Neuronal stem cell (in vitro differentiated cells): ENCODE measurements around the gene NAP1L4.

Source experiments
- DNase-seq: peaks from one replicate; pipeline ENCODE4 v3.0.0-alpha.2; 2013; ENCODE audit warnings: low spot score
- H2AFZ ChIP-seq: one replicate; pipeline ENCODE4 v1.6.1; 2013; ENCODE audit warnings: mild to moderate bottlenecking, low read length, inconsistent platforms
- H2AK5ac ChIP-seq: 2 replicates; pipeline ENCODE4 v1.6.1; 2013; ENCODE audit warnings: low read depth, mild to moderate bottlenecking, inconsistent platforms, low read length, moderate library complexity, mixed read lengths
- H2BK120ac ChIP-seq: 2 replicates; pipeline ENCODE4 v1.6.1; 2013; ENCODE audit warnings: low read depth, mild to moderate bottlenecking, inconsistent platforms, low read length, moderate library complexity, mixed read lengths
- H2BK12ac ChIP-seq: one replicate; pipeline ENCODE4 v1.6.1; 2013; ENCODE audit warnings: low read length, inconsistent platforms
- H2BK15ac ChIP-seq: 2 replicates; pipeline ENCODE4 v1.6.1; 2013; ENCODE audit warnings: mild to moderate bottlenecking, low read length, inconsistent platforms, mixed read lengths
- H2BK5ac ChIP-seq: one replicate; pipeline ENCODE4 v1.6.1; 2013; ENCODE audit warnings: inconsistent platforms, mild to moderate bottlenecking, low read length, moderate library complexity
- H3K14ac ChIP-seq: one replicate; pipeline ENCODE4 v1.6.1; 2013; ENCODE audit warnings: low read length, inconsistent platforms
- H3K18ac ChIP-seq: 2 replicates; pipeline ENCODE4 v1.6.1; 2013; ENCODE audit warnings: low read length, inconsistent platforms
- H3K23ac ChIP-seq: 2 replicates; pipeline ENCODE4 v1.6.1; 2013; ENCODE audit warnings: low read depth, mild to moderate bottlenecking, mixed read lengths, low read length, inconsistent platforms; ENCODE audit not compliant: poor library complexity
- H3K27ac ChIP-seq: replicated peaks from 3 replicates; pipeline ENCODE4 v1.5.1; 2013; ENCODE audit warnings: low read length, inconsistent platforms
- H3K27me3 ChIP-seq, 3 experiments: 2 replicates each; pipeline ENCODE4 v1.6.1; 2013; ENCODE audit warnings: low read length in 3 of 3, mild to moderate bottlenecking in 2 of 3, inconsistent platforms in 1 of 3, low read depth in 1 of 3, mixed read lengths in 1 of 3, moderate library complexity in 1 of 3; ENCODE audit not compliant: control insufficient read depth in 3 of 3, insufficient read depth in 3 of 3
- H3K36me3 ChIP-seq, 2 donors: replicated peaks in 1 of 2; 2 replicates each; pipeline ENCODE4 v1.6.1; 2013; ENCODE audit warnings: low read length in 2 of 2; ENCODE audit not compliant: control insufficient read depth in 2 of 2, insufficient read depth in 2 of 2
- H3K4ac ChIP-seq: 2 replicates; pipeline ENCODE4 v1.6.1; 2013; ENCODE audit warnings: inconsistent platforms, mild to moderate bottlenecking, low read length, moderate library complexity
- H3K4me1 ChIP-seq, 2 donors: 1 replicate in 1 of 2; 2 replicates in 1 of 2; pipeline ENCODE4 v1.6.1; 2013; ENCODE audit warnings: low read length in 2 of 2, low read depth in 1 of 2; ENCODE audit not compliant: control insufficient read depth in 2 of 2, insufficient read depth in 1 of 2
- H3K4me2 ChIP-seq: one replicate; pipeline ENCODE4 v1.6.1; 2013; ENCODE audit warnings: mild to moderate bottlenecking, low read length, inconsistent platforms; ENCODE audit not compliant: insufficient read depth, poor library complexity, severe bottlenecking
- H3K4me3 ChIP-seq, 2 donors: 2 replicates each; pipeline ENCODE4 v1.5.1; 2013; ENCODE audit warnings: low read length in 2 of 2, mild to moderate bottlenecking in 2 of 2, inconsistent platforms in 1 of 2, moderate library complexity in 1 of 2
- H3K79me1 ChIP-seq: one replicate; pipeline ENCODE4 v1.6.1; 2013; ENCODE audit warnings: low read depth, mild to moderate bottlenecking, inconsistent platforms, low read length, moderate library complexity
- H3K9ac ChIP-seq: one replicate; pipeline ENCODE4 v1.6.1; 2013; ENCODE audit warnings: mild to moderate bottlenecking, low read depth, low read length, inconsistent platforms; ENCODE audit not compliant: poor library complexity
- H3K9me3 ChIP-seq, 2 donors: replicated peaks in 1 of 2; 2 replicates each; pipeline versions ENCODE3 to v1.6.1; 2013; ENCODE audit warnings: low read length in 2 of 2, mild to moderate bottlenecking in 2 of 2, inconsistent platforms in 1 of 2, low read depth in 1 of 2, mixed read lengths in 1 of 2, moderate library complexity in 1 of 2; ENCODE audit not compliant: control insufficient read depth in 2 of 2, insufficient read depth in 1 of 2
- H4K8ac ChIP-seq: one replicate; pipeline ENCODE4 v1.6.1; 2013; ENCODE audit warnings: low read depth, mild to moderate bottlenecking, inconsistent platforms, low read length, moderate library complexity
- H4K91ac ChIP-seq: one replicate; pipeline ENCODE4 v1.6.1; 2013; ENCODE audit warnings: low read length, low read depth, mild to moderate bottlenecking, inconsistent platforms; ENCODE audit not compliant: poor library complexity
- WGBS, 2 donors: extraction: QIAGEN DNeasy Blood & Tissue Kit; methylation state at CpG; one replicate each; pipeline ENCODE4 v1.1.7; 2013; ENCODE audit warnings: missing lambda C conversion rate in 2 of 2, mixed read lengths in 1 of 2; ENCODE audit not compliant: insufficient read length in 2 of 2, insufficient replicate concordance in 1 of 2; ENCODE audit errors: extremely low coverage in 2 of 2; 5-methylcytosine and 5-hydroxymethylcytosine counted together

The NAP1L4 gene

GRCh38 chr11:2929950-2930703 lies 62.0 kb downstream of the NAP1L4 start:
- H2BK12ac ChIP-seq = no peak overlapping the region
- peak; percentile 18 for DNase-seq
- no peak overlapping the region for H4K8ac ChIP-seq
- H3K4ac ChIP-seq = no peak overlapping the region
- no peak overlapping the region for H2BK5ac ChIP-seq
- H2AFZ ChIP-seq = peak overlapping the region; percentile 62
- no peak overlapping the region for H3K4me3 ChIP-seq
- no peak overlapping the region for H3K27ac ChIP-seq
- no peak overlapping the region for H2BK120ac ChIP-seq
- H3K9ac ChIP-seq = no peak overlapping the region
- peak overlapping the region; percentile 55 for H3K23ac ChIP-seq
- peaks cover 11 to 15% of the 10 kb centered on the region in 2 donors for H3K9me3 ChIP-seq
- H2BK15ac ChIP-seq = no peak overlapping the region
- H3K14ac ChIP-seq = no peak overlapping the region
- peaks cover 29 to 66% (median 50%) of the 10 kb centered on the region in 3 experiments for H3K27me3 ChIP-seq
- H4K91ac ChIP-seq = no peak overlapping the region
- H3K4me2 ChIP-seq = peak overlapping the region; percentile 52
- no peaks in the 10 kb centered on the region for H3K36me3 ChIP-seq
- peaks cover 6 to 7% of the 10 kb centered on the region in 2 donors for H3K4me1 ChIP-seq
- WGBS, 2 donors = no CpG with 5 or more reads among the region's 47 CpGs
- peak overlapping the region; percentile 89 for H2AK5ac ChIP-seq
- peak overlapping the region; percentile 92 for H3K18ac ChIP-seq
- no peaks in the 10 kb centered on the region for H3K79me1 ChIP-seq

GRCh38 chr11:2929531-2929949 lies 62.6 kb downstream of the NAP1L4 start:
- peaks cover 29 to 66% (median 50%) of the 10 kb centered on the region in 3 experiments for H3K27me3 ChIP-seq

GRCh38 chr11:2928605-2929530 lies 63.3 kb downstream of the NAP1L4 start, which contains the start of gene PHLDA2:
Gene PHLDA2, minus strand, starts transcription at chr11:2929420. Its CDS starts 56 bp downstream, at chr11:2929364.
- Histone ChIP-seq H4K8ac (no peak within 1 kb of the TSS), H3K4me3 (peak within 1 kb of the TSS; percentile 26 to 73), H3K9ac (peak within 1 kb of the TSS; percentile 86), H3K4ac (no peak within 1 kb of the TSS), H3K4me2 (peak within 1 kb of the TSS; percentile 65), H2AK5ac (peak within 1 kb of the TSS; percentile 89), H3K9me3 (peaks cover 11 to 15% of the 10 kb centered on the region in 2 donors), H3K79me1 (no peaks in the 10 kb centered on the region), H3K27me3 (peaks cover 29 to 66% (median 50%) of the 10 kb centered on the region in 3 experiments), H2BK12ac (peak within 1 kb of the TSS; percentile 41), H3K36me3 (no peaks in the 10 kb centered on the region), H3K18ac (peak within 1 kb of the TSS; percentile 97), H2AFZ (peak within 1 kb of the TSS; percentile 88), H2BK15ac (peak within 1 kb of the TSS; percentile 75), H4K91ac (no peak within 1 kb of the TSS), H3K27ac (no peak within 1 kb of the TSS), H2BK5ac (peak within 1 kb of the TSS; percentile 24), H3K14ac (peak within 1 kb of the TSS; percentile 97), H3K23ac (peak within 1 kb of the TSS; percentile 89), H2BK120ac (peak within 1 kb of the TSS; percentile 81), H3K4me1 (peaks cover 6 to 7% of the 10 kb centered on the region in 2 donors)
- no peak for DNase-seq
- WGBS, 2 donors = no CpG with 5 or more reads among the region's 113 CpGs

More at GRCh38 chr11:2929531-2929949, 62.6 kb downstream of the NAP1L4 start:
- Histone ChIP-seq H3K36me3 (no peaks in the 10 kb centered on the region), H2AFZ (peak overlapping the region; percentile 62), H3K4me1 (peaks cover 6 to 7% of the 10 kb centered on the region in 2 donors), H2BK15ac (no peak overlapping the region), H3K4me3 (peak overlapping the region in 1 of 2 donors; percentile 32), H3K18ac (peak overlapping the region; percentile 70), H2BK120ac (no peak overlapping the region), H3K79me1 (no peaks in the 10 kb centered on the region), H3K14ac (no peak overlapping the region), H3K9ac (peak overlapping the region; percentile 60), H2AK5ac (peak overlapping the region; percentile 89), H3K27ac (no peak overlapping the region), H3K23ac (peak overlapping the region; percentile 55), H3K4me2 (peak overlapping the region; percentile 57), H2BK12ac (no peak overlapping the region), H4K8ac (no peak overlapping the region), H4K91ac (no peak overlapping the region), H2BK5ac (no peak overlapping the region), H3K4ac (no peak overlapping the region), H3K9me3 (peaks cover 11 to 15% of the 10 kb centered on the region in 2 donors)
- WGBS, 2 donors = no CpG with 5 or more reads among the region's 48 CpGs
- DNase-seq = no peak
